Keratinocyte (primary cell): Measurements from ENCODE around the gene USP14. TPM values are rescaled to one million over a fixed set of nuclear protein-coding genes. Genes with fewer than 3 reads are reported as not detected.

ENCODE experiments used
- DNase-seq: peaks from one replicate; pipeline ENCODE4 v3.0.0-alpha.2; 2011; ENCODE audit warnings: low read depth, missing footprints, low spot score
- FAIRE-seq: peaks from 2 replicates; lab custom pipeline; 2011; peaks lifted over from hg19 to GRCh38; lab: Jason Lieb, UNC
- H2AFZ ChIP-seq: 2 replicates; pipeline ENCODE4 v1.6.0; 2012; ENCODE audit warnings: low read length, control low read depth, inconsistent platforms; ENCODE audit not compliant: control insufficient read depth
- H3K27ac ChIP-seq: 2 replicates; pipeline ENCODE4 v1.5.1; 2011; ENCODE audit warnings: low read length; ENCODE audit not compliant: control insufficient read depth, insufficient read depth
- H3K27me3 ChIP-seq: 3 replicates; pipeline ENCODE4 v1.6.0; 2011; ENCODE audit warnings: low read length; ENCODE audit not compliant: control insufficient read depth, insufficient read depth; ENCODE audit errors: extremely low read depth
- H3K36me3 ChIP-seq, 2 experiments: 2 replicates in 1 of 2; 3 replicates in 1 of 2; pipeline ENCODE4 v1.5.1; 2011; ENCODE audit warnings: low read length in 2 of 2, mild to moderate bottlenecking in 1 of 2; ENCODE audit not compliant: control insufficient read depth in 2 of 2, insufficient read depth in 2 of 2; ENCODE audit errors: extremely low read depth in 1 of 2
- H3K4me1 ChIP-seq: 3 replicates; pipeline ENCODE4 v1.5.1; 2011; ENCODE audit warnings: low read length; ENCODE audit not compliant: control insufficient read depth, insufficient read depth; ENCODE audit errors: extremely low read depth
- H3K4me2 ChIP-seq: 3 replicates; pipeline ENCODE4 v1.6.0; 2011; ENCODE audit warnings: low read depth, low read length; ENCODE audit not compliant: control insufficient read depth, insufficient read depth; ENCODE audit errors: extremely low read depth
- H3K4me3 ChIP-seq, 3 experiments: fragments of 200-600 bp in 1 of 3; sonication (generic) in 1 of 3; 2 replicates in 2 of 3; 3 replicates in 1 of 3; pipeline ENCODE4 v1.5.1; 2011 to 2016; ENCODE audit warnings: low read length in 3 of 3, mild to moderate bottlenecking in 3 of 3, control low read depth in 2 of 3, inconsistent platforms in 1 of 3, low read depth in 1 of 3, mixed read lengths in 1 of 3, mixed run types in 1 of 3, moderate library complexity in 1 of 3; ENCODE audit not compliant: control insufficient read depth in 2 of 3, insufficient read depth in 2 of 3; ENCODE audit errors: extremely low read depth in 1 of 3
- H3K79me2 ChIP-seq: 2 replicates; pipeline ENCODE4 v1.6.0; 2012; ENCODE audit warnings: low read length; ENCODE audit not compliant: control insufficient read depth, insufficient read depth
- H3K9ac ChIP-seq: 3 replicates; pipeline ENCODE4 v1.6.0; 2011; ENCODE audit warnings: low read length; ENCODE audit not compliant: control insufficient read depth, insufficient read depth; ENCODE audit errors: extremely low read depth
- H3K9me1 ChIP-seq: 3 replicates; pipeline ENCODE4 v1.6.0; 2011; ENCODE audit warnings: low read length; ENCODE audit not compliant: control insufficient read depth, insufficient read depth; ENCODE audit errors: extremely low read depth
- H3K9me3 ChIP-seq: 2 replicates; pipeline ENCODE4 v1.5.1; 2012; ENCODE audit warnings: low read depth, low read length; ENCODE audit not compliant: control insufficient read depth
- H4K20me1 ChIP-seq: 3 replicates; pipeline ENCODE4 v1.6.0; 2011; ENCODE audit warnings: low read length; ENCODE audit not compliant: control insufficient read depth, insufficient read depth; ENCODE audit errors: extremely low read depth
- CTCF ChIP-seq, 3 experiments: IDR thresholded peaks in 1 of 3; conservative IDR thresholded peaks in 1 of 3; optimal IDR thresholded peaks in 1 of 3; 2 replicates in 2 of 3; 3 replicates in 1 of 3; pipeline versions ENCODE3 to v1.5.1; 2011; ENCODE audit warnings: low read length in 3 of 3, mild to moderate bottlenecking in 3 of 3, moderate library complexity in 2 of 3, control low read depth in 1 of 3, inconsistent platforms in 1 of 3; ENCODE audit not compliant: insufficient read depth in 2 of 3; ENCODE audit errors: extremely low read depth in 1 of 3
- EZH2 ChIP-seq: IDR thresholded peaks from one replicate; pipeline ENCODE4 v1.6.1; 2012; ENCODE audit warnings: inconsistent platforms, mild to moderate bottlenecking, low read length, moderate library complexity
- dilution Hi-C: fragments of 300-500 bp; cut with MboI; formaldehyde crosslinking; loops from one replicate; pipeline ENCODE4 v1.7.0; 2020; ENCODE audit warnings: low sequenced_read_pairs; ENCODE audit not compliant: extremely low pct_ligation_motif_present
- polyA plus RNA-seq, 5 experiments: library from polyadenylated mRNA; depleted of rRNA in 3 of 5; stranded (reverse) in 3 of 5; stranded (forward) in 1 of 5; unstranded in 1 of 5; fragments of >200 nt; gene quantifications; 1 replicate in 1 of 5; 2 replicates in 3 of 5; 3 replicates in 1 of 5; pipeline versions ENCODE4 v1.2.1 to v1.2.3, GENCODE V29; 2011 to 2012; ENCODE audit warnings: missing spikeins in 2 of 5, low read depth in 1 of 5, low replicate concordance in 1 of 5

USP14 gene
- polyA plus RNA-seq, 1 donor (not counting 4 experiments of a cell fraction or from before 2014, with no cell fraction given), result 62.5 TPM

DNA sequence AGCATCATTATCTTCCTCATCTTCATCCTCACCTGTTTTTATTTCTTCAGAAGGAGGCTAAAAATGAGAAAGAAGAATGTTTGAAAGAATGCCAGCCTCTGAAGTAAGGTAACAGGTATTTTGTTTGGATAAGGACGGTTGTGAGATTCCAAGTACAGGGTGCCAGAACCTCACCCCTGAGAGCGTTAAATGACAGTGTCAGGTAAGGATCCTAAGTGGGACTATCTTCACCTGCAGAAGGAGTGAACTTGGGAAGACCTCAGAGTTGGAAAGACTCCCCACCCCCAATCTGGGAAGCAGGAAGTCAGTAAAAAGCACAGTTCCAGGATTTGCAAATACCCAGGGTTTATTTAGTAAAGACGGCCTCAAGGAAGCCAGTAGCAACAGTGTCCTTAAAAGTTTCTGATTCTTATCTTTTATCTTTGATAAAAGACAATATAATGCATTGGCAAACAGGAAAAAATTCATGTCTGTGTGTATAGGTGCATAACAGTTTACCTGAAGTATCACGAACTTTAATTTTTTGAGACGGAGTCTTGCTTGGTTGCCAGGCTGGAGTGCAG is 57.2 kb downstream of the USP14 start:
- H3K36me3 ChIP-seq, result peaks cover 16 to 40% of the 10 kb centered on the region in 2 experiments
- no peaks in the 10 kb centered on the region for H3K27me3 ChIP-seq
- H3K9ac ChIP-seq, result no peak overlapping the region
- H3K4me3 ChIP-seq, result no peak overlapping the region
- no peaks in the 10 kb centered on the region for H3K4me1 ChIP-seq
- DNase-seq, result no peak
- no peaks in the 10 kb centered on the region for H3K79me2 ChIP-seq
- FAIRE-seq, result no peak
- no peak overlapping the region for H3K27ac ChIP-seq
- no peaks in the 10 kb centered on the region for H4K20me1 ChIP-seq
- no peak overlapping the region for H2AFZ ChIP-seq
- H3K9me3 ChIP-seq, result no peaks in the 10 kb centered on the region
- TF ChIP-seq CTCF (optimal IDR thresholded peaks at IDR 0.05 in 1 of 3, IDR thresholded peaks at IDR 0.05 in 1 of 3, conservative IDR thresholded peaks at IDR 0.05 in 1 of 3; ENCODE audit: extremely low read depth in 1 of 3, insufficient read depth in 2 of 3, low read length in 3 of 3), result no peak
- TF ChIP-seq EZH2, result no peak
- no peaks in the 10 kb centered on the region for H3K9me1 ChIP-seq
- H3K4me2 ChIP-seq, result no peak overlapping the region
- dilution Hi-C loops, result no loop called here

GRCh38 chr18:217532-218336 is 59.4 kb downstream of the USP14 start:
- no peak overlapping the region for H2AFZ ChIP-seq
- no peak overlapping the region for H3K9ac ChIP-seq
- H3K4me3 ChIP-seq, result no peak overlapping the region
- no peaks in the 10 kb centered on the region for H3K9me1 ChIP-seq
- H3K4me1 ChIP-seq, result no peaks in the 10 kb centered on the region
- peaks cover 11 to 31% of the 10 kb centered on the region in 2 experiments for H3K36me3 ChIP-seq
- no peak overlapping the region for H3K4me2 ChIP-seq
- H3K79me2 ChIP-seq, result no peaks in the 10 kb centered on the region
- TF ChIP-seq EZH2 (no peak), CTCF (optimal IDR thresholded peaks at IDR 0.05 in 1 of 3, IDR thresholded peaks at IDR 0.05 in 1 of 3, conservative IDR thresholded peaks at IDR 0.05 in 1 of 3; ENCODE audit: extremely low read depth in 1 of 3, insufficient read depth in 2 of 3, low read length in 3 of 3) (no peak)
- H4K20me1 ChIP-seq, result no peaks in the 10 kb centered on the region
- FAIRE-seq, result no peak
- no peaks in the 10 kb centered on the region for H3K9me3 ChIP-seq
- H3K27ac ChIP-seq, result no peak overlapping the region
- H3K27me3 ChIP-seq, result no peaks in the 10 kb centered on the region
- dilution Hi-C loops, result no loop called here
- no peak for DNase-seq
